WERI-Rb-1 (cell line): ENCODE results near the gene ZNF302.

Source experiments
- DNase-seq: peaks from one replicate; pipeline ENCODE4 v3.0.0-alpha.2; 2020
- H3K27ac ChIP-seq: fragments of 250-450 bp; sonication (Bioruptor Pico); 2 replicates; pipeline ENCODE4 v1.5.1; 2020; ENCODE audit warnings: mild to moderate bottlenecking, moderate library complexity
- H3K27me3 ChIP-seq: fragments of 250-450 bp; sonication (Bioruptor Pico); 2 replicates; pipeline ENCODE4 v1.5.1; 2021; ENCODE audit warnings: mild to moderate bottlenecking, low read depth, moderate library complexity; ENCODE audit not compliant: insufficient read depth, severe bottlenecking
- H3K36me3 ChIP-seq: fragments of 250-450 bp; sonication (Bioruptor Pico); 2 replicates; pipeline ENCODE4 v1.5.1; 2020; ENCODE audit warnings: mild to moderate bottlenecking, moderate library complexity
- H3K4me3 ChIP-seq: 2 replicates; pipeline ENCODE4 v1.5.1; 2011; ENCODE audit warnings: low read depth, mild to moderate bottlenecking, control low read depth, low read length
- H3K9me3 ChIP-seq: fragments of 250-450 bp; sonication (Bioruptor Pico); 2 replicates; pipeline ENCODE4 v1.5.1; 2021; ENCODE audit warnings: mild to moderate bottlenecking, moderate library complexity; ENCODE audit not compliant: severe bottlenecking
- CTCF ChIP-seq: IDR thresholded peaks from 2 replicates; pipeline ENCODE4 v1.5.1; 2011; ENCODE audit warnings: low read depth, mild to moderate bottlenecking, control low read depth, inconsistent platforms, low read length

The ZNF302 gene

GRCh38 chr19:34686455-34686854 is 9.0 kb downstream of the ZNF302 start:
- H3K4me3 ChIP-seq: no peak overlapping the region
- no peak for DNase-seq
- no peak for TF ChIP-seq CTCF
- peaks cover 17% of the 10 kb centered on the region for H3K9me3 ChIP-seq
- peaks cover 2% of the 10 kb centered on the region for H3K27me3 ChIP-seq
- H3K36me3 ChIP-seq: peaks cover 29% of the 10 kb centered on the region
- no peak overlapping the region for H3K27ac ChIP-seq

- Histone ChIP-seq H3K4me3 (no peak overlapping the region), H3K27me3 (peaks cover 2% of the 10 kb centered on the region), H3K36me3 (peaks cover 20% of the 10 kb centered on the region), H3K9me3 (peaks cover 17% of the 10 kb centered on the region), H3K27ac (no peak overlapping the region)
- DNase-seq: no peak
- no peak for TF ChIP-seq CTCF
Measured at GRCh38 chr19:34687348-34687747, 9.9 kb downstream of the ZNF302 start.

GRCh38 chr19:34688592-34688991 is 11.1 kb downstream of the ZNF302 start:
- H3K9me3 ChIP-seq: peaks cover 16% of the 10 kb centered on the region
- no peak overlapping the region for H3K27ac ChIP-seq
- no peak for DNase-seq

GRCh38 chr19:34690372-34690771 is 12.9 kb downstream of the ZNF302 start:
- Histone ChIP-seq H3K27me3 (peaks cover 7% of the 10 kb centered on the region), H3K27ac (no peak overlapping the region), H3K36me3 (peaks cover 2% of the 10 kb centered on the region; the same call in 1 of the 2 replicates), H3K4me3 (no peak overlapping the region), H3K9me3 (peaks cover 6% of the 10 kb centered on the region)
- DNase-seq: no peak
- no peak for TF ChIP-seq CTCF

More at GRCh38 chr19:34688592-34688991, 11.1 kb downstream of the ZNF302 start:
- H3K36me3 ChIP-seq: peaks cover 12% of the 10 kb centered on the region
- peaks cover 7% of the 10 kb centered on the region for H3K27me3 ChIP-seq
- H3K4me3 ChIP-seq: no peak overlapping the region
- no peak for TF ChIP-seq CTCF

GRCh38 chr19:34692549-34692948 is 15.1 kb downstream of the ZNF302 start:
- no peaks in the 10 kb centered on the region for H3K9me3 ChIP-seq
- TF ChIP-seq CTCF: no peak
- no peak overlapping the region for H3K27ac ChIP-seq
- H3K36me3 ChIP-seq: no peaks in the 10 kb centered on the region
- DNase-seq: no peak
- peaks cover 9% of the 10 kb centered on the region for H3K27me3 ChIP-seq
- H3K4me3 ChIP-seq: no peak overlapping the region

- TF ChIP-seq CTCF: no peak
- Histone ChIP-seq H3K36me3 (no peaks in the 10 kb centered on the region), H3K27me3 (peaks cover 12% of the 10 kb centered on the region), H3K9me3 (peaks cover 17% of the 10 kb centered on the region), H3K4me3 (no peak overlapping the region), H3K27ac (no peak overlapping the region)
- no peak for DNase-seq
Measured at GRCh38 chr19:34707661-34708060, 30.2 kb downstream of the ZNF302 start.
